Forelimb muscle (tissue), 1 donor: ENCODE data around the gene ARSB. TPM values are rescaled to one million over a fixed set of nuclear protein-coding genes. Genes with fewer than 3 reads are reported as not detected.
"Not testable (repeated sequence)": the region's sequence is repeated elsewhere in the genome, so short reads cannot be mapped to it uniquely, and the experiment has no call there.

Experiments
- DNase-seq: peaks from one replicate; pipeline ENCODE4 v3.0.0-alpha.2; 2013; ENCODE audit warnings: low read depth
- polyA plus RNA-seq: library from polyadenylated mRNA; unstranded; fragments of 120-200 nt; gene quantifications from one replicate; pipeline ENCODE4 v1.2.1, GENCODE V29; 2013; ENCODE audit not compliant: insufficient read length

ARSB gene
- polyA plus RNA-seq, 1 donor = 18.4 TPM

DNA sequence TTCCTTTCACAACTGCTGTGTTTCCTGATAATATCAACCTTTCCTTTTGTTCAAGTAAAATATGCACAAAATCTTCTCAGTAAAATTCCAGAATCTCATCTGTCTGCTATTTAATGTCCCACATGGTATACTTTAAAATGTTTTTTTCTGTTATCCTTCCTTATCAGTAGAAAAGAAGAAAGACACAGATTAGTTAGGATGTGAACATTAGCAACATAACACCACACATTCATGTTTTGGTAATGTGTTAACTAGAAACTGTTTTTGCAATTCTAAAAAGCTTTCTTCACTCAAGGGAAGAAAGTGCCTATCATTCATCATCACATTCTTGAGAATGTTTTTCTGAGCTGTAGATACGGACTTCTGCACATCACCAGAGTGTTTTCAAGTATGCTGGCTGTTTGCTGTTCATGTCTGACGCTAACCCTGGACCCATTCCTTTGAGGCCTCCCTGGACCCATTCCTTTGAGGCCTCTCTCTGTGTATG, 10.5 kb upstream of the ARSB start:
- DNase-seq = no peak

GRCh38 chr5:78993165-78993564, 8.1 kb upstream of the ARSB start:
- no peak for DNase-seq

- no peak for DNase-seq
These were observed 7.0 kb upstream of the ARSB start for GRCh38 chr5:78992146-78992545.

DNA sequence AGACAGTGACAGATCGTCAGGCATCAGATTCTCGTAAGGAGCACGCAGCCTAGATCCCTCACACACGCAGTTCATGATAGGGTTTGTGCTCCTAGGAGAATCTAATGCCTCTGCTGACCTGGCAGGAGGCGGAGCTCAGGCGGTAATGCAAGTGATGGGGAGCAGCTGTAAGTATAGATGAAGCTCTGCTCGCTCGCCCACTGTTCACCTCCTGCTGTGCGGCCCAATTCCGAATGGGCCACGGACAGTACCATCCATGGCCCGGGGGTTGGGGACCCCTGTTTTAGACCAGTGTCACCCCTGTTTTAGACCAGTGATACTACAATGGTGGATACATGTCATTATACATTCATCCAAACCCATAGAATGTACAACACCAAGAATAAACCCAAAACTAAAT, 4.0 kb upstream of the ARSB start:
- DNase-seq = no peak

GRCh38 chr5:78985725-78986223, 664 bp upstream of the ARSB start:
- DNase-seq = no peak

GRCh38 chr5:78984439-78985115, 533 bp downstream of the ARSB start:
- peak; percentile 57 for DNase-seq

- DNase-seq = no peak
These were observed 1.3 kb downstream of the ARSB start for GRCh38 chr5:78983601-78984438.

DNA sequence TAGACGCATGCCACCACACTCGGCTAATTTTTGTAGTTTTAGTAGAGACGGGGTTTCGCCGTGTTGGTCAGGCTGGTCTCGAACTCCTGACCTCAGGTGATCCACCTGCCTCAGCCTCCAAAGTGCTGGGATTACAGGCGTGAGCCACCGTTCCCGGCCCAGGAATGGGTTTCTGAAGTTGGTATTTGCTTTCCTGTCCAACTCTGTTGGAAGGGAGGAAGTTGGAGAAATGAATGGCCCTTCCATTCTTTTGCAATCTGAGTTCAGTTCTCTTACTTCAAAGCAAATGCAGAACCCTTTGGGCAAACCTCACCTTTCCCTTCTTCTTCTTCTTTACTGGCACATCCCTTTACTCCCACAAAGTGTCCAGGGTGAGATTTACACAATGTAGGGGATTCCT, 1.9 kb downstream of the ARSB start:
- DNase-seq = not testable (repeated sequence)

GRCh38 chr5:78979909-78980308, 5.2 kb downstream of the ARSB start:
- no peak for DNase-seq

GRCh38 chr5:78979117-78979742, 5.9 kb downstream of the ARSB start:
- no peak for DNase-seq

- DNase-seq = no peak
These were observed 10.1 kb downstream of the ARSB start for GRCh38 chr5:78975035-78975434.

- DNase-seq = no peak
These were observed 10.5 kb downstream of the ARSB start for GRCh38 chr5:78974601-78975000.

GRCh38 chr5:78974011-78974410, 11.1 kb downstream of the ARSB start:
- no peak for DNase-seq

DNA sequence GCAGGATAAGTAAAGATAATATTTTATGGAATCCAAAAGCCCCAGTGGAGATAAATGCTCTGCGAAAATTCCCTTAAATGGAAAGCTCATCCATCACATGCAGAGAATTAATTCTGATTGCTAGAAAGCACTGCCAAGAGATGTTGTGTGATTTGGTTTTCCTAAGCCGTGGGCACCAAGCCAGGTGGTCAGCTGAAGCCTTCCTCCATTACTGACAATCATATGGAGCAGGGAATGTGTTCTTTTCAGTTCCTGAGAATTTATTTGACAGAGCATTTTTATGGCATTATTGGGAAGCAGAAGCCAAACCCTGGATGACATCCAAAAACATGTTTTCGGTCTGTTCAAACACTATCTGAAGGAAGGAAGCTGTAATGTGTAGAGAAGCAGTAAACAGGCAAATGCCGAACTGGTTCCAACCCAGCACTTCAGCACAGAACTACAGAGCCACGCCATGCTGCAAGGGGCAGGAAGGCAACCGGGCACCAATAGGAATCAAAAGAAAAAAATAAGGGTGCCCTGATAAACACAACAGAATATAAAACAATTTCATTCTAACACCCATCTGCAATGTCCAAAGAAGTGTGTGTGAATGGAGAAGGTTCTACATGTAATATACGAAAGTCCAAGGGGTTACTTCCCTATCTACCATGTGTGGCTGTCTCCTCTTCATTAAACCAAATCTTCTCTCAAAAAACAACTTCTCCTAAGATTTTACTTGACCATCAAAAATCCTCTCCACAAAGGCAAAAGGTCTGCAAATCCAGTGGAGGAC, 12.3 kb downstream of the ARSB start:
- peak; percentile 74 for DNase-seq

DNA sequence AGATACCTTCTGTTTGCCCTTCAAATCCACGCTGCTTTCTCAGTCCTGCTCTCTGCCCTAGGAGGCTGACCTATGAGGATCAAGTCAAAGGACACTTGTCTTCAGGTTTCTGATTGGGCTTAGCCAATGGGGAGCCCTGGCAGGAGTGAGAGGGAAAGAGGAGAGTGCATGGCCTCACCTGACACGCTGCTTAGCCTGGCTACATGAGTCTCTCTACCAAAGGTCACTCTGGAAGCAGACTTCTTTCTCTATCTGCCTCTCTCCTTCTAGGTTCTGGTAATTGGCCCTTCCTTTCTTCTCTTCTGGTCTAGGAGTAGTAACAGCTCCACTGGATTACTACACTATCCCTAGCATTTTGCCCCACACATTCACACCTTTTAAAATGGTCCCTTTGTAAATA, 13.1 kb downstream of the ARSB start:
- DNase-seq = no peak

GRCh38 chr5:78968781-78969180, 16.3 kb downstream of the ARSB start:
- no peak for DNase-seq

GRCh38 chr5:78964889-78965288, 20.2 kb downstream of the ARSB start:
- peak; percentile 67 for DNase-seq

DNA sequence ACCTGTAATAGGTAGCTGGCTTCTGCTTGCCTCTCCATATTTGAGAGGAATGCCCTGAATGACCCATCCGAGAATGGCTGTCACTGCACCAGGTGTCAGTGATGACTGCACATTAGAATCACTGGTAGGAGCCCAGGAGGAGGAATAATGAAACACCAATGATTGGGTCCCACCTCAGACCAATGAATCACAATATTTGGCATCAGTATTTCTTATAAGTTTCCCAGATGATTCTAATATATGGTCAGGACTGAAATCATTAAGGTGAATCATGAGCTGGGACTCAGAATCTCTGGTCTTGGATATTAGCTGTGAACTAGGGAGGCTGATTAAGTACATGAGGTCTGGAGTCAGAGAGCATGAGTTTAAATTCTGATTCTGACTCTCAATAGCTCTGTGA, 23.4 kb downstream of the ARSB start:
- no peak for DNase-seq

GRCh38 chr5:78959767-78960166, 25.3 kb downstream of the ARSB start:
- no peak for DNase-seq

DNA sequence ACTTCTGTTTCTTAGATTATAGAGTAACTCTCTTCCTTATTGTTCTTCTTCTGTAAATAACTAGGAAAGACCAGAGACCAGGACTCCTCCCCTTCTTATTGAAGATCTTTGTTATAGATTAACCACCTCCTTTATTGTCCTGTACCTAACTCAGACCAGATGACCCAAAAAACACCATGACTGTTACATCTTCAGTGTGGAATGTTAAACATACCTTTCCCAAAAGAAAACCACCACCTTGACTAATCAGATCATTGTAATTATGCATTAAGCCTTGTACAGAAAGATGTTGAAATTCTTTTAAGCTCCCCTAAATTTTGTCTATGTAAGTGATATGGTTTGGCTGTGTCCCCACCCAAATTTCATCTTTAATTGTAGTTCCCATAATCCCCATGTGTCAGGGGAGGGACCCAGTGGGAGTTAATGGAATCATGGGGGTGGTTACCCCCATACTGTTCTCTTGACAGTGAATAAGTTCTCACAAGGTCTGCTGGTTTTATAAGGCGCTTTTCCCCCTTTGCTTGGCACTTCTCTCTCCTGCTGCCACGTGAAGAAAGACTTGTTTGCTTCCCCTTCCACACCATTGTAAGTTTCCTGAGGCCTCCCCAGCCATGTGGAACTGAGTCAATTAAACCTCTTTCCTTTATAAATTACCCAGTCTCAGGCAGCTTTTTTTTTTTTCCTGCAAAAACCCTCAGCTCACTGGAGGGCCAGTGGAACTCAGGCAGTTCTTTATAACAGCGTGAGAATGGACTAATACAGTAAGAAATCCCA, 26.3 kb downstream of the ARSB start:
- no peak for DNase-seq

- no peak for DNase-seq
These were observed 28.2 kb downstream of the ARSB start for GRCh38 chr5:78956901-78957300.
